ENCODE measurements around the gene EFCAB12. TPM values are rescaled to one million over a fixed set of nuclear protein-coding genes. Genes with fewer than 3 reads are reported as not detected.
"Not testable (repeated sequence)": the region's sequence is repeated elsewhere in the genome, so short reads cannot be mapped to it uniquely, and the experiment has no call there.

The EFCAB12 gene
- total RNA-seq, 1 experiment from 2014 or later = not detected

- Histone ChIP-seq H3K4me1 (peaks cover 3% of the 10 kb centered on the region), H3K4me3 (no peak overlapping the region), H3K9me3 (replicated peaks) (no peaks in the 10 kb centered on the region), H3K27me3 (peaks cover 11% of the 10 kb centered on the region), H3K27ac (no peak overlapping the region), H3K36me3 (no peaks in the 10 kb centered on the region; the same call in 1 of the 2 replicates)
- no peak for DNase-seq
These were observed 26.2 kb downstream of the EFCAB12 start for GRCh38 chr3:129402210-129402609.

- peak overlapping the region; percentile 78 for H3K4me3 ChIP-seq
- H3K27me3 ChIP-seq = peaks cover 5% of the 10 kb centered on the region; the same call in 1 of the 2 replicates
- no peak for DNase-seq
- H3K27ac ChIP-seq = peak overlapping the region; percentile 92
- peaks cover 3% of the 10 kb centered on the region for H3K4me1 ChIP-seq
- H3K36me3 ChIP-seq = peaks cover 3% of the 10 kb centered on the region; the same call in 1 of the 2 replicates
- no peaks in the 10 kb centered on the region for H3K9me3 ChIP-seq (replicated peaks)
These were observed 28.5 kb downstream of the EFCAB12 start for GRCh38 chr3:129399895-129400357.

GRCh38 chr3:129399145-129399894 is 29.1 kb downstream of the EFCAB12 start:
- peaks cover 3% of the 10 kb centered on the region; the same call in 1 of the 2 replicates for H3K36me3 ChIP-seq
- H3K4me1 ChIP-seq = peaks cover 3% of the 10 kb centered on the region
- DNase-seq = peak; percentile 88 to 96
- H3K27me3 ChIP-seq = no peaks in the 10 kb centered on the region; the same call in 1 of the 2 replicates
- peak overlapping the region; percentile 78 for H3K4me3 ChIP-seq
- H3K27ac ChIP-seq = peak overlapping the region; percentile 92
- H3K9me3 ChIP-seq (replicated peaks) = no peaks in the 10 kb centered on the region

- Histone ChIP-seq H3K4me3 (peak overlapping the region; percentile 78), H3K9me3 (replicated peaks) (no peaks in the 10 kb centered on the region), H3K27ac (peak overlapping the region; percentile 92), H3K36me3 (peaks cover 3% of the 10 kb centered on the region; the same call in 1 of the 2 replicates), H3K27me3 (no peaks in the 10 kb centered on the region), H3K4me1 (peaks cover 3% of the 10 kb centered on the region)
- peak; percentile 27 to 38 for DNase-seq
These were observed 29.7 kb downstream of the EFCAB12 start for GRCh38 chr3:129398803-129399144.

- not testable (repeated sequence) for H3K4me3 ChIP-seq; H3K27me3 ChIP-seq; H3K27ac ChIP-seq; H3K9me3 ChIP-seq (replicated peaks); DNase-seq
- Histone ChIP-seq H3K36me3 (peaks cover 28% of the 10 kb centered on the region), H3K4me1 (peaks cover 13% of the 10 kb centered on the region)
These were observed 34.5 kb downstream of the EFCAB12 start for GRCh38 chr3:129393760-129394564.

- peaks cover 17% of the 10 kb centered on the region for H3K4me1 ChIP-seq
- peaks cover 28% of the 10 kb centered on the region for H3K36me3 ChIP-seq
These were observed 35.2 kb downstream of the EFCAB12 start for GRCh38 chr3:129393271-129393670.

GRCh38 chr3:129392106-129392887 is 36.1 kb downstream of the EFCAB12 start:
- not testable (repeated sequence) for H3K9me3 ChIP-seq (replicated peaks); H3K27me3 ChIP-seq; H3K27ac ChIP-seq; DNase-seq; H3K4me3 ChIP-seq
- peaks cover 31% of the 10 kb centered on the region for H3K36me3 ChIP-seq
- H3K4me1 ChIP-seq = peaks cover 18% of the 10 kb centered on the region

More at GRCh38 chr3:129393271-129393670, 35.2 kb downstream of the EFCAB12 start:
- H3K9me3 ChIP-seq (replicated peaks) = no peaks in the 10 kb centered on the region
- H3K27ac ChIP-seq = no peak overlapping the region
- H3K4me3 ChIP-seq = no peak overlapping the region
- DNase-seq = no peak
- no peaks in the 10 kb centered on the region for H3K27me3 ChIP-seq

GRCh38 chr3:129391583-129391982 is 36.9 kb downstream of the EFCAB12 start:
- H3K27me3 ChIP-seq; H3K27ac ChIP-seq; H3K9me3 ChIP-seq (replicated peaks); DNase-seq; H3K4me3 ChIP-seq: not testable (repeated sequence)
- Histone ChIP-seq H3K4me1 (peaks cover 18% of the 10 kb centered on the region), H3K36me3 (peaks cover 33% of the 10 kb centered on the region)

GRCh38 chr3:129389572-129389937 is 38.9 kb downstream of the EFCAB12 start:
- Histone ChIP-seq H3K36me3 (peaks cover 30% of the 10 kb centered on the region), H3K27me3 (no peaks in the 10 kb centered on the region), H3K4me1 (peaks cover 18% of the 10 kb centered on the region), H3K4me3 (no peak overlapping the region), H3K27ac (peak overlapping the region; percentile 62), H3K9me3 (replicated peaks) (no peaks in the 10 kb centered on the region)
- DNase-seq = no peak

GRCh38 chr3:129388791-129389571 is 39.5 kb downstream of the EFCAB12 start:
- H3K27ac ChIP-seq = peak overlapping the region; percentile 62
- not testable (repeated sequence) for H3K9me3 ChIP-seq (replicated peaks); H3K4me3 ChIP-seq; H3K27me3 ChIP-seq
- H3K36me3 ChIP-seq = peaks cover 30% of the 10 kb centered on the region
- peak; percentile 19 to 30 for DNase-seq
- H3K4me1 ChIP-seq = peaks cover 18% of the 10 kb centered on the region

- DNase-seq = no peak
- Histone ChIP-seq H3K4me1 (peaks cover 18% of the 10 kb centered on the region), H3K9me3 (replicated peaks) (no peaks in the 10 kb centered on the region), H3K27ac (no peak overlapping the region), H3K4me3 (no peak overlapping the region), H3K36me3 (peaks cover 24% of the 10 kb centered on the region), H3K27me3 (no peaks in the 10 kb centered on the region)
These were observed 40.9 kb downstream of the EFCAB12 start for GRCh38 chr3:129387487-129387886.

- H3K27ac ChIP-seq = no peak overlapping the region
- no peak for DNase-seq
- H3K9me3 ChIP-seq (replicated peaks) = no peaks in the 10 kb centered on the region
- H3K4me3 ChIP-seq = no peak overlapping the region
- H3K4me1 ChIP-seq = peaks cover 18% of the 10 kb centered on the region
- H3K27me3 ChIP-seq = no peaks in the 10 kb centered on the region
- H3K36me3 ChIP-seq = peaks cover 21% of the 10 kb centered on the region
These were observed 41.5 kb downstream of the EFCAB12 start for GRCh38 chr3:129386984-129387383.

GRCh38 chr3:129385507-129385906 is 42.9 kb downstream of the EFCAB12 start:
- not testable (repeated sequence) for H3K27me3 ChIP-seq; DNase-seq; H3K27ac ChIP-seq; H3K4me3 ChIP-seq; H3K9me3 ChIP-seq (replicated peaks)
- Histone ChIP-seq H3K4me1 (peaks cover 18% of the 10 kb centered on the region), H3K36me3 (peaks cover 11% of the 10 kb centered on the region)
